Activated CD4-positive, alpha-beta T cell treated with anti-CD3 and anti-CD28 coated beads for 1 hour (primary cell): ENCODE results near the gene NECAP2.
"Not testable (repeated sequence)": the region's sequence is repeated elsewhere in the genome, so short reads cannot be mapped to it uniquely, and the experiment has no call there.

Experiments used
- DNase-seq: peaks from one replicate; pipeline ENCODE4 v3.0.0-alpha.2; 2020

Gene NECAP2

GRCh38 chr1:16500466-16500865, 59.9 kb downstream of the NECAP2 start:
- DNase-seq = not testable (repeated sequence)

DNA sequence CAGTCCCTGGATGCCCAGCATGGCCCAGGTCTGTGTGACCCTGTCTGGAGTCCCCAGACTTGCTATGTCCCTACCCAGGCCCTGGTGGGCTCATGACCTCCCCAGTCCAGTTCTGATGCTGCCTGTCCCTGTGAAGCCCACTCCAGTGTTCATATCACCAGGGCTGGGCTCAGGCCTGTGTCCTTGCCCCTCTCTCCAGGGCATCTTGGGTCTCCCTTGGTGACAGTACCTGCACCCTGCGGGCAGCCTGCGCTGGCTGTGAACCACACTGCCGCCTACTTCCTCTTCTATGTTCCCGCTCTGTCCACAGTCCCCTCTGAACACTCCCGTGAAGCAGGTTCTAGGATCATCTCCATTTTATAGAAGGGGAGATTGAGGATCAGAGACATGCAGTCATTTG, 60.5 kb downstream of the NECAP2 start:
- not testable (repeated sequence) for DNase-seq

DNA sequence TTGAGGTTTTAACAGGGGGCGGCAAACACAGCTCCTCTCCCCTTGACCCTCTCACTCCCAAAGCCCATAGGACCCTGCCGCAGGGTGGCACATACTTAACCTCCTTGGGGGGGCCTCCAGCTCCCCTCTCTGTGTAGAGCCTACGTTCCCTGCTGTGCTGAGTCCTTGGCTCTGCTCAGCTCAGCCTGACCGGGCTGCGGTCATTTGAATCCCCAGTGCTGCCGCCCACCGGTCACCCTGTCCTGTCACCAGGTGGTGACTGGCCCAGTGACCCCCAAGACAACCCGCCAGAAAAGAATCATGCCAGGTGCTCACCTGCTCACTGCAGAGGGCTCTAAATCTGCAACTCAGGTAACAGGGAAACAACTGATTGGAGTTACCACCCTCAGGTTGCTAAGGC, 60.9 kb downstream of the NECAP2 start:
- not testable (repeated sequence) for DNase-seq

DNA sequence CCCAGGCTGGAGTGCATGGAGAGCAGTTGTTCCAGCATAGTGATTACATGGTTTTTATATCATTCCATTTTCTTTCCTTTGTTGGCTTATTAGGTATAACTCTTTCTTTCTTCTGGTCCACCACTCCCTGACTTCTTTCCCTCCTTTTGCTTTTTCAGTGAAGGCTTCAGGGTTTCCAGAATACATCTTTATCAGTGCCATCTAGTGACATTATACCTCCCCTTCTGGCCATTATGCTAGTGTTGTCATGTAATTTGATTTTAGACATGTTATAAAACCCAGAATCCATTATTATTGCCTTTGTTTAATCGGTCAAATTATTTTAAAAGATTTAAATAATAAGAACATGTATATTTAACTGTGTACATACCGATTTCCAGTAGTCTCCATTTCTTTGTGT, 63.0 kb downstream of the NECAP2 start:
- DNase-seq = no peak

- DNase-seq = not testable (repeated sequence)
Observed at GRCh38 chr1:16505870-16506269, 65.3 kb downstream of the NECAP2 start.

GRCh38 chr1:16506364-16507136, 66.0 kb downstream of the NECAP2 start:
- DNase-seq = not testable (repeated sequence)

DNA sequence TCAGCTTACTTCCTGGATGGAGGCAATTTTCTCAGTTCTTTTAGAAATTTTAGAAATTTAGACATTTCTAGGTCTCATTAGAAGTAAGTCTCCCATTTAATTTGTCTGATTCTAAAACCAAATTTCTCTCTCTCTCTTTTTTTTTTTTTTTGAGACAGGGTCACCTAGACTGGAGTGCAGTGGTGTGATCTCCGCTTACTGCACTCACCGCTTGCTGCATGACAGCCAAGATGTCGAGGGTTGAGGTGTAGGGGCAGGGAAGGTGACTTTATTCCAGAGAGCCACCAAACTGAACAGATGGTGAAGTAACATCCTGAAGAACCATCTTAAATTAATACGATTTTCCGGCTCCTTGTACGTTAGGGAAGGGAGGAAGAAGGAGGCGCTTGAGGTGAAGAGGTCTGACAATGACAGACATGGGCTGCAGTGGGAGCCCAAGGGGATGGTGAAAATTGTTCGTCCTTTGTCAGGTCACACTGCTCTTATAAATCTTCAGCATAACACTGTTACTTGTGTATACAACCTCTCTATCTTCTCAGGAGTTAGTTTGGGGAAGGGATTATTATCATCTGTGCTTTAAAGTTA, 68.4 kb downstream of the NECAP2 start:
- not testable (repeated sequence) for DNase-seq
